GM19023 (cell line): ENCODE data around the gene UCHL1.
"Not testable (repeated sequence)": the region's sequence is repeated elsewhere in the genome, so short reads cannot be mapped to it uniquely, and the experiment has no call there.

ENCODE experiments used
- ATAC-seq: cut with Tn5 transposase; IDR thresholded peaks from one replicate; pipeline ENCODE4 v1.9.1; 2021; ENCODE audit warnings: mild to moderate bottlenecking, moderate library complexity; ENCODE audit not compliant: unreplicated experiment

The UCHL1 gene

DNA sequence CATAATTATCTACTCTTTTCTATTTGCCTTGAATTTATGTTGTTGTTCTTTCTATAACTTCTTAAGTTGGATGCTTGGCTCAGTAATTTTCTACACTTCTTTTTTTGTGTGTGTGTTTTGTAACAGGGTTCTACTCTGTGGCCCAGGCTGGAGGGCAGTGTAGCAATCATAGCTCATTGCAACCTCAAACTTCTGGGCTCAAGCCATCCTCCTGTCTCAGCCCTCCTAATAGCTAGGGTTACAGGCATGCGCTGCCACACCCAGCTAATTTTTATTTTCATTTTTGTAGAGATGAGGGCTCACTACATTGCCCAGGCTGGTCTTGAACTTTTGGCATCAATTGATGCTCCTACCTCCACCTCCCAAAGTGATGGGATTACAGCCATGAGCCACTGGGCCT, 20.7 kb upstream of the UCHL1 start:
- no peak for ATAC-seq

DNA sequence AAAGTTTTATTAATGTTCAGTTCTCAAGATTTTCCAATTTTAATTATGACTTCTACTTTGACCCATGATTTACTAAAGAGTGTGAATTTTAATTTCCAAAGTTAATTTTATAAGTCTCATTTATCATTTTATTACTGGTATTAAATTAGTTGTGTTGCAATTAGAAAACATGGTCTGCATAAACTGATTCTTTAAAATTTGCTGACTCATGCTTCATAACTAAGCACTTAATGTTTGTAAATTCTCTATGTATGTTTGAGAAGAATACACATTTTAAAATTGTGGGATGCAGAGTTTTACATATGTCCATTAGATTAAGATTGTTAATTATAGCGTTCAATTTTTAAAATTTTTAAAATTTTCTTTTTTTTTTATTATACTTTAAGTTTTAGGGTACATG, 20.2 kb upstream of the UCHL1 start:
- ATAC-seq = no peak

- no peak for ATAC-seq
These were observed 14.8 kb upstream of the UCHL1 start for GRCh38 chr4:41241919-41242318.

GRCh38 chr4:41245983-41246382, 10.7 kb upstream of the UCHL1 start:
- ATAC-seq = no peak

GRCh38 chr4:41256131-41256739, 493 bp upstream of the UCHL1 start:
- ATAC-seq = no peak

DNA sequence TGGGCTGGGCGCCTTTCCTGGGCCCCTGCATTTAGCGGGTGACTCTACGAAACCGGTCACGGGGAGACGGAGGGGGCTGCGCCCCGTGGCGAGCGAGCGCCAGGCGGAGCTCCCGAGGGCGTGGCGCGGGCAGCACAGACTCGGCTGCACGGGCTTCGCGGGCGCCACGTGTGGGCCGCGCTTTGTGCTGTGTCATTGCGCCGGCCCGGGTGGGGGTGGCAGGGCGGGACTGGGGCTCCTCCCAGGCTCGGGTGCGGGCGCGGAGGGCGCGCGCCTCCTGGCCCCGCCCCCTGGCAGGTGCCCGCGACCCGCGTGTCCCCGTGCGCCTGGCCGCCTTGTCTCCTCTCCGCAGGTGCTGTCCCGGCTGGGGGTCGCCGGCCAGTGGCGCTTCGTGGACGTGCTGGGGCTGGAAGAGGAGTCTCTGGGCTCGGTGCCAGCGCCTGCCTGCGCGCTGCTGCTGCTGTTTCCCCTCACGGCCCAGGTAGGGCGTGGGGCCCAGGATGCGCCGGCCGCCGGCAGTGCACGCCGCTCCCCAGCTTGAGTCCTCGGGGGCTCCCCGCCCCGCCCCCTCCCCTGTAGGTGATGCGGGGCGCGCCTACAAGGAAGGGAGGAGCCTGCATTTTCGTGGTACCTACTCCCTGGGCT, 651 bp downstream of the UCHL1 start:
- peak; percentile 56 for ATAC-seq

- no peak for ATAC-seq
These were observed 1.2 kb downstream of the UCHL1 start for GRCh38 chr4:41257906-41258305.

- ATAC-seq = no peak
These were observed 2.1 kb downstream of the UCHL1 start for GRCh38 chr4:41258783-41259182.

GRCh38 chr4:41260116-41260733, 3.5 kb downstream of the UCHL1 start:
- no peak for ATAC-seq

GRCh38 chr4:41262198-41262597, 5.5 kb downstream of the UCHL1 start:
- no peak for ATAC-seq

GRCh38 chr4:41264212-41264611, 7.5 kb downstream of the UCHL1 start:
- no peak for ATAC-seq

GRCh38 chr4:41267997-41268396, 11.3 kb downstream of the UCHL1 start:
- no peak for ATAC-seq

GRCh38 chr4:41268721-41269517, 12.2 kb downstream of the UCHL1 start:
- ATAC-seq = no peak

GRCh38 chr4:41269682-41270081, 13.0 kb downstream of the UCHL1 start:
- no peak for ATAC-seq

DNA sequence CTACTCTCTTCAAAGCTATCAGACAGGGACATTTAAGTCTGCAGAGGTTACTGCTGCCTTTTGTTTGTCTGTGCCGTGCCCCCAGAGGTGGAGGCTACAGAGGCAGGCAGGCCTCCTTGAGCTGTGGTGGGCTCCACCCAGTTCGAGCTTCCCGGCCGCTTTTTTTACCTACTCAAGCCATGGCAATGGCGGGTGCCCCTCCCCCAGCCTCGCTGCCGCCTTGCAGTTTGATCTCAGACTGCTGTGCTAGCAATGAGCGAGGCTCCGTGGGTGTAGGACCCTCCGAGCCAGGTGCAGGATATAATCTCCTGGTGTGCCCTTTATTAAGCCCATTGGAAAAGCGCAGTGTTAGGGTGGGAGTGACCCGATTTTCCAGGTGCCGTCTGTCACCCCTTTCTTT, 19.2 kb downstream of the UCHL1 start:
- ATAC-seq = not testable (repeated sequence)

DNA sequence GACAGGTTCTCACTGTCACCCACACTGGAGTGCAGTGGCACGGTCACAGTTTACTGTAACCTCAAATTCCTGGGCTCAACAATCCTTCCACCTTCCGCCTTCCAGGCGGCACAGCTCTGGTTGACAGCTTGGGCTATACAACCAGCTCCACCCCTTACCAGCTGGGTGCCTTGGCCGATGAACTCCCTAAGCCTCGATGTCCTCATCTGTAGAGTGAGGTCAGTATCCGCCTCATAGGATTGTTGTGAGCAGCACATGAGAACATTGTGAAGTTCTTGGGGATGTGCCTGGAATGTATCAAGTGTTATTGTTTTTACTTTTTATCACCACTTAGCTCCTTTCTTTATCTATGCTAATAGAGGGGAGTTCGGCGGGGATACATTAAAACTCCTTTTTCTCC, 23.3 kb downstream of the UCHL1 start:
- no peak for ATAC-seq

- peak; percentile 93 for ATAC-seq
These were observed 24.4 kb downstream of the UCHL1 start for GRCh38 chr4:41281038-41281634.

GRCh38 chr4:41282366-41282765, 25.6 kb downstream of the UCHL1 start:
- no peak for ATAC-seq

DNA sequence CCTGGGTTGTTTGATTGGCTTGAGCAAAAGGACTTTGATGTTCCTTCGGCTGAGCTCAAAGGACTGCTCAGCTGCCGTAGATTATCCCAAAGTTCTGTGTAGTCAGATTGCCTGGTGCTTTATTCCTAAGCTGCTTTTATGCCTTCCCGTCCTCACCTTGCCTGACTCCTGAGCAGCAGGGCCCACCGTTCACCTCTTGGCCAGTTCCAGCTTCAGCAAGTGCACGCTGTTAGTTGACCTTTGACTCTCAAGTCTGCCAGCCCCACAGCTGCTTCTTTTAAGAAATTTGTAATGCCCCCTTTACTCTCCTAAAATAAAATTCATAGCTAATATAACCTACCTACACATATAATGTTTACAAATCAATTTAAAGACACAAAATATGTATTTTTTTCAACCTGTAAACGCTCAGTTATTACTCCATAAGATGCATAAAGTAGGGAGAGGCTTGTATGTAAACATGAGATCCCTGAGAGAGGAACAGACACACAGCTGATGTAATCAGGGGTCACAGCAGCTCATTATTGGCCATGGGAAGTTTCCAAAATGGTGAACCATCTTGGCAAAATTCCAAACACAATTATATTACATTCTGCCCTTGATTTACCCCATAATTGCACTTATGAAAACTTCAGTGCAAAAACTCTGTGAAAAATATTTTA, 28.6 kb downstream of the UCHL1 start:
- ATAC-seq = no peak

DNA sequence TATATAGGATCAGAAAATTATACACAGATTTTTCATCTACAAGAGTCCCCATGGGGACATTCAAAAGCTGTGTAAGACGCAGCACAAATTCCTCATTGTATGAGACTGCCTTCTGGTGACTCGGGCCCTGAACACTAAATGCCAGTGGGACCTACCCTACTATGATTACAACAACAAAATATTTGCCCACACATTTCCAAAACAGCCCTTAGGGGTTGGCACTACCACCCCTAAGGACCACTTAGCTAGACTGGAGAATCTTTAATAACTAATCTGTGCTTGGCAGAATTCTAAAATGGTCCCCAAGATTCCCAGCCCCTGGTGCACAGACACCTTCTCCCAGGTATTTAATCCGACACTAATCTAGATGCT, 29.1 kb downstream of the UCHL1 start:
- ATAC-seq = no peak

GRCh38 chr4:41287005-41287404, 30.3 kb downstream of the UCHL1 start:
- ATAC-seq = no peak
